ENCODE data around the gene ZBTB37.
"Not testable (repeated sequence)": the region's sequence is repeated elsewhere in the genome, so short reads cannot be mapped to it uniquely, and the experiment has no call there.

Gene ZBTB37

GRCh38 chr1:173868266-173869020, at the start of gene ZBTB37:
Gene ZBTB37 (plus strand): TSS chr1:173868380. CDS start chr1:173870226, 1,846 bp downstream.
- DNase-seq: peak; percentile 94

- DNase-seq: no peak
Observed at GRCh38 chr1:173818459-173818858, 49.7 kb upstream of the ZBTB37 start.

- DNase-seq: no peak
Observed at GRCh38 chr1:173821680-173822079, 46.5 kb upstream of the ZBTB37 start.

- DNase-seq: peak; percentile 59
Observed at GRCh38 chr1:173823781-173824314, 44.3 kb upstream of the ZBTB37 start.

GRCh38 chr1:173824315-173825081, 43.7 kb upstream of the ZBTB37 start, which contains the start of the genes CENPL and DARS2:
Gene CENPL (minus strand): TSS chr1:173824883. CDS start chr1:173811299, 13,584 bp downstream.
Gene DARS2 (plus strand): TSS chr1:173824673. CDS start chr1:173825230, 557 bp downstream.
- DNase-seq: peak; percentile 95

GRCh38 chr1:173827611-173828010, 40.6 kb upstream of the ZBTB37 start:
- no peak for DNase-seq

GRCh38 chr1:173832748-173833147, 35.4 kb upstream of the ZBTB37 start:
- no peak for DNase-seq

GRCh38 chr1:173852105-173852504, 16.1 kb upstream of the ZBTB37 start:
- DNase-seq: no peak

- no peak for DNase-seq
Observed at GRCh38 chr1:173853074-173853473, 15.1 kb upstream of the ZBTB37 start.

GRCh38 chr1:173856014-173856413, 12.2 kb upstream of the ZBTB37 start:
- no peak for DNase-seq

- no peak for DNase-seq
Observed at GRCh38 chr1:173856903-173857302, 11.3 kb upstream of the ZBTB37 start.

- no peak for DNase-seq
Observed at GRCh38 chr1:173857363-173857917, 10.7 kb upstream of the ZBTB37 start.

- not testable (repeated sequence) for DNase-seq
Observed at GRCh38 chr1:173859547-173859946, 8.6 kb upstream of the ZBTB37 start.

GRCh38 chr1:173860065-173860464, 8.1 kb upstream of the ZBTB37 start:
- no peak for DNase-seq

- no peak for DNase-seq
Observed at GRCh38 chr1:173861731-173862145, 6.4 kb upstream of the ZBTB37 start.

GRCh38 chr1:173862146-173862768, 5.9 kb upstream of the ZBTB37 start:
- DNase-seq: not testable (repeated sequence)

- no peak for DNase-seq
Observed at GRCh38 chr1:173862769-173863223, 5.4 kb upstream of the ZBTB37 start.

- no peak for DNase-seq
Observed at GRCh38 chr1:173863224-173864161, 4.7 kb upstream of the ZBTB37 start.

- no peak for DNase-seq
Observed at GRCh38 chr1:173864179-173864867, 3.9 kb upstream of the ZBTB37 start.

GRCh38 chr1:173865468-173866164, 2.6 kb upstream of the ZBTB37 start:
- DNase-seq: no peak
